Cardiac muscle cell (in vitro differentiated cells and primary cell): ENCODE measurements around the gene PCK2. TPM values are rescaled to one million over a fixed set of nuclear protein-coding genes. Genes with fewer than 3 reads are reported as not detected.

Source experiments
- DNase-seq, 2 donors: peaks; one replicate each; pipeline versions ENCODE4 v3.0.0 to v3.0.0-alpha.2; 2010 to 2017; ENCODE audit warnings: low read depth in 1 of 2, low spot score in 1 of 2
- H3K27ac ChIP-seq: fragments of 200-600 bp; sonication (generic); 2 replicates; pipeline ENCODE4 v1.5.1; 2016
- H3K27me3 ChIP-seq: fragments of 200-600 bp; sonication (generic); 2 replicates; pipeline ENCODE4 v1.6.0; 2016; ENCODE audit warnings: control low read depth
- H3K36me3 ChIP-seq: fragments of 200-600 bp; sonication (generic); 2 replicates; pipeline ENCODE4 v1.5.1; 2016; ENCODE audit warnings: control low read depth
- H3K4me1 ChIP-seq: fragments of 200-600 bp; sonication (generic); 2 replicates; pipeline ENCODE4 v1.8.1; 2017; ENCODE audit warnings: low read depth, mild to moderate bottlenecking, mixed run types
- H3K4me3 ChIP-seq: fragments of 200-600 bp; sonication (generic); 2 replicates; pipeline ENCODE4 v1.5.1; 2016; ENCODE audit warnings: mild to moderate bottlenecking
- H3K9me3 ChIP-seq: fragments of 200-600 bp; sonication (generic); 2 replicates; pipeline ENCODE4 v1.5.1; 2017; ENCODE audit warnings: low read depth, mild to moderate bottlenecking, control low read depth
- polyA plus RNA-seq: library from polyadenylated mRNA; unstranded; fragments of >200 nt; fragmentation: Nextera tagmentation; extraction: Ambion mirVana; gene quantifications from 2 replicates; pipeline ENCODE4 v1.2.1, GENCODE V29; 2016
- total RNA-seq: library from RNA; depleted of rRNA; stranded (reverse); fragments of >200 nt; gene quantifications from 2 replicates; pipeline ENCODE4 v1.2.3, GENCODE V29; 2016
- TF ChIP-seq, protein P1 (sequence below): IDR thresholded peaks from 2 replicates; pipeline ENCODE4 v1.5.1; 2012; ENCODE audit warnings: low read depth, mild to moderate bottlenecking, low read length

PCK2 gene
- total and polyA plus RNA-seq, 2 experiments from 2014 or later, result 12.2 to 18.9 TPM

DNA sequence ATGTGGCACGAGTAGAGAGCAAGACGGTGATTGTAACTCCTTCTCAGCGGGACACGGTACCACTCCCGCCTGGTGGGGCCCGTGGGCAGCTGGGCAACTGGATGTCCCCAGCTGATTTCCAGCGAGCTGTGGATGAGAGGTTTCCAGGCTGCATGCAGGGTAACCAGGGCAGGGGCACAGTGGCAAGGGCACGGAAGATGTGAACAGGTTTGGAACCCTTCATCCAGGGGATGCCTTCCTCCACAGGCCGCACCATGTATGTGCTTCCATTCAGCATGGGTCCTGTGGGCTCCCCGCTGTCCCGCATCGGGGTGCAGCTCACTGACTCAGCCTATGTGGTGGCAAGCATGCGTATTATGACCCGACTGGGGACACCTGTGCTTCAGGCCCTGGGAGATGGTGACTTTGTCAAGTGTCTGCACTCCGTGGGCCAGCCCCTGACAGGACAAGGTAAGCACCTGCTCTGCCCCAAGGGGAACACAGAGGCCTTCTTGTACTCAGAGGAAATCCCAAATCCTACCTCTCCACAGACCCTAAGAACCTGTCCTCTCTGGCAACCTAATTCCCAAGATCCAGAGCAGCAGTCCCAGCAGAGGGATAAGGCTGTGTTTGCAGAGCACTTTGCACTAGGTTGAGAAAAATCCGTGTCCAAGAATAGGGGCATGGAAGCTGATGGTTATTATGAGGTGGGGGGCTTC, 4.3 kb downstream of the PCK2 start:
- Histone ChIP-seq H3K4me3 (no peak overlapping the region), H3K36me3 (no peaks in the 10 kb centered on the region), H3K9me3 (no peaks in the 10 kb centered on the region), H3K4me1 (peaks cover 7% of the 10 kb centered on the region), H3K27me3 (no peaks in the 10 kb centered on the region), H3K27ac (no peak overlapping the region)
- TF ChIP-seq, protein P1, sequence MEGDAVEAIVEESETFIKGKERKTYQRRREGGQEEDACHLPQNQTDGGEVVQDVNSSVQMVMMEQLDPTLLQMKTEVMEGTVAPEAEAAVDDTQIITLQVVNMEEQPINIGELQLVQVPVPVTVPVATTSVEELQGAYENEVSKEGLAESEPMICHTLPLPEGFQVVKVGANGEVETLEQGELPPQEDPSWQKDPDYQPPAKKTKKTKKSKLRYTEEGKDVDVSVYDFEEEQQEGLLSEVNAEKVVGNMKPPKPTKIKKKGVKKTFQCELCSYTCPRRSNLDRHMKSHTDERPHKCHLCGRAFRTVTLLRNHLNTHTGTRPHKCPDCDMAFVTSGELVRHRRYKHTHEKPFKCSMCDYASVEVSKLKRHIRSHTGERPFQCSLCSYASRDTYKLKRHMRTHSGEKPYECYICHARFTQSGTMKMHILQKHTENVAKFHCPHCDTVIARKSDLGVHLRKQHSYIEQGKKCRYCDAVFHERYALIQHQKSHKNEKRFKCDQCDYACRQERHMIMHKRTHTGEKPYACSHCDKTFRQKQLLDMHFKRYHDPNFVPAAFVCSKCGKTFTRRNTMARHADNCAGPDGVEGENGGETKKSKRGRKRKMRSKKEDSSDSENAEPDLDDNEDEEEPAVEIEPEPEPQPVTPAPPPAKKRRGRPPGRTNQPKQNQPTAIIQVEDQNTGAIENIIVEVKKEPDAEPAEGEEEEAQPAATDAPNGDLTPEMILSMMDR, result no peak
- DNase-seq, result no peak

DNA sequence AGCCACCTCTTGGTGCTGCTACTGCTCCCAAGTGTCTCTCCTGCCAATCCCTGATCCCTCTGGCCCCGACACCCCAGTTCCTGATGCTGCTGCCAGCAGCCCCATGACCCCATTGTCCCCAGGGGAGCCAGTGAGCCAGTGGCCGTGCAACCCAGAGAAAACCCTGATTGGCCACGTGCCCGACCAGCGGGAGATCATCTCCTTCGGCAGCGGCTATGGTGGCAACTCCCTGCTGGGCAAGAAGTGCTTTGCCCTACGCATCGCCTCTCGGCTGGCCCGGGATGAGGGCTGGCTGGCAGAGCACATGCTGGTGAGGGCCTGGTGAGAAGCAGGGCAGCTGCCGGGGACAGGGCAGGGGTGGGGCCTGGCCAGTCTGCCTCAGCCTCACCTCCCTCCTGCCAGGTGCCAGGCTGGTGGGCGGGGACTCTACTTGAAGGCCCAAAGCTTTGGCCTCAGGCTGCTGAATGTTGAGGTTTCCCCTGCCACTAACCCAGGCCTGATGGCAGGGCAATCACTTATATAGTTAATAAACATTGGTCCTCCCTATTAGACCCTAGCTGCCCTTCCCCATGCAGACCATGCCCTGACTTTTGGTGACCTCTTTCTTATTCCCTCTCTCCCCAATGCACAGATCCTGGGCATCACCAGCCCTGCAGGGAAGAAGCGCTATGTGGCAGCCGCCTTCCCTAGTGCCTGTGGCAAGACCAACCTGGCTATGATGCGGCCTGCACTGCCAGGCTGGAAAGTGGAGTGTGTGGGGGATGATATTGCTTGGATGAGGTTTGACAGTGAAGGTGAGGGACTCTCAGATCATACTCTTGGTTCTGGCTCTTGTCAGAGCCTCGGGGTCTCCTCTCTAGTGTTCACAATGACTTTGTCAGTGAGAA, 5.1 kb downstream of the PCK2 start:
- Histone ChIP-seq H3K9me3 (no peaks in the 10 kb centered on the region), H3K4me1 (peaks cover 7% of the 10 kb centered on the region), H3K27ac (no peak overlapping the region), H3K4me3 (no peak overlapping the region), H3K27me3 (no peaks in the 10 kb centered on the region), H3K36me3 (no peaks in the 10 kb centered on the region)
- DNase-seq, result no peak
- TF ChIP-seq, protein P1, result no peak

DNA sequence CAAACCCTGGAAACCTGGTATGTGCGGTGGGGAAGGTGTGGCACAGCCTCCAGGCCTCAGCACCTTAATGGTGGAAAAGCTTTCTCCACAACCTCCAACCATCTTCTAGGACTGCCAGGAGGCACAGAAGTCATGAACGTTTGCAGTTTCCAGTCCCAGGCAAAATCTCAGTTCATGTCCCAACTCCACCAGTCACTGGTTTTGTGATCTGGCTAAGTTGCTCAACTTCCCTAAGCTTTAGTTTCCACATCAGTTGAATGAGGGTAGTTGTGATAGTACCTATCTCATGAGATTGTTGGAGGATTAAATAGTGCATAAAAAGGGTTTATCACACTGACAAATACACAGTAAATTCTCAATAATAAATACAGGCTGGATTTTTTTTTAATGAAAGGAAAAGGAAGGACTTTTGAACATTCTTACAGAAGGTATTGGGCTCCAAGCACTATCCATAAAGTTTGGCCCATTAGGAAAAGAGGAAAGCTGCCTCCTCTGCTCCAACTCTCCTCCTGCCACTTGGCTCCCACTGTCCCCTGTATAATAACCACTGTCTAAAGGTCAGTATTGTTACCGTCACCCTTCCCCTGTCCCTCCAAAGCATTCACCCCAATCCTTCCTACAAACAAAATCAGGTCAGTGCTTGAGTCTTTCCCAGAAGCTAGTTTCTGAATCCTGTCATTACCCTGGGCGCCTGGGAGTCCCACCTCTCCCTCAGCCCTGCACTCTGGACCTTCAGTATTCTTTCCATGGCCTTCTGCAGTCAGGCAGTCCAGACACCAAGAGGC, 6.3 kb downstream of the PCK2 start:
- H3K36me3 ChIP-seq, result no peaks in the 10 kb centered on the region
- TF ChIP-seq, protein P1, result no peak
- H3K9me3 ChIP-seq, result no peaks in the 10 kb centered on the region
- no peak overlapping the region for H3K27ac ChIP-seq
- no peak for DNase-seq
- no peak overlapping the region for H3K4me3 ChIP-seq
- H3K27me3 ChIP-seq, result no peaks in the 10 kb centered on the region
- H3K4me1 ChIP-seq, result peaks cover 1% of the 10 kb centered on the region

DNA sequence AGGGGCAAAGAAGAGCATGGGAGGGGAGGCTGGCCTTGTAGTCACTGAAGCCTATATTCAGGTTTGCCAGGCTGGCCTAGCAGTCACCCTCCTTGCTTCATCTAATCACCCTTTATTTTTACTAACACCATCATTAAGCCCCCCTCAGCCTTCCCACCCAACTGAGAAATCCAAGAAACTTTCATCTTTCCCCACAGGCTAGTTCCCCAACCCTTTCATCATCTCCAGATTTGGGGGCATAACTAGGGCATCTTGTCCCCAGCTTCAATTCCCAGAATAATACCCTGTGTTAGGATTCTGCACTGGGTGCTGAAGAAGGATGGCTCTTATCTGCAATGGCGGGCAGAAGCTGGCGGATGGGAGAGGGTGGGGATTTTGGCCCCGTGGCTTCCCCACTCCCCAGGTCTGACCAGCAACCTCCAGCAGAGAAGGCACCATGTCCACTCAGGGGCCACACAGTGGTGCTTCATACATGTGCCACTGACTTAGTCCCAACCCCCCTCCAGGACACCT, 6.9 kb downstream of the PCK2 start:
- H3K4me3 ChIP-seq, result no peak overlapping the region
- no peaks in the 10 kb centered on the region for H3K4me1 ChIP-seq
- DNase-seq, result no peak
- H3K36me3 ChIP-seq, result no peaks in the 10 kb centered on the region
- no peaks in the 10 kb centered on the region for H3K27me3 ChIP-seq
- no peaks in the 10 kb centered on the region for H3K9me3 ChIP-seq
- TF ChIP-seq, protein P1, result no peak
- no peak overlapping the region for H3K27ac ChIP-seq

DNA sequence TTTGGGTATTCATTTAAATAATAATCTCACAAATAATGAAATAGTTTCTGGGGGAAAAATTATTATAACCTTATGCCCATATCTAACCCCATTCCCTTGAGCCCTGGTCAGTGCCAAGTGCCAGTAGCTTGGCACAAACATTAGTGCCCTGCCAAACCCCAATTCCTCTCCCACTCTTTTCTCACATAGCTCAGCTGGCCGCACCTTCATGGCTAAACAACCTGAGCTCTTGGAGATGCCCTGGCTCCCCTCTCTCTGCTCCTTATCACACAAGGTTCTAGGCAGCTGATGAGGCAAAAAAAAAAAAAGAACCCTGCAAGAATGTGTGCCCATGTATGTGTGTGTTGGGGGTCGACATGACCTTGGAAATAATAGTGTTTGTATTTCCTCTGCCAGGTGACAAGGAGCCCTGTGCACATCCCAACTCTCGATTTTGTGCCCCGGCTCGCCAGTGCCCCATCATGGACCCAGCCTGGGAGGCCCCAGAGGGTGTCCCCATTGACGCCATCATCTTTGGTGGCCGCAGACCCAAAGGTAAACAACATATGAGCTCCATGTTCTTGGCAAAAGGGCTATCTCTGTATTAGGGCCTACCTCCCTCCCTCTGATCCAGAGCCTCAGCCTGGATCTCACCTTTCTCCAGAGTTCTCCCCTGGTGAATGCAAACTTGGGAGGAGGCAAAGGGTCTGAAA, 8.4 kb downstream of the PCK2 start:
- Histone ChIP-seq H3K27me3 (no peaks in the 10 kb centered on the region), H3K4me1 (no peaks in the 10 kb centered on the region), H3K36me3 (no peaks in the 10 kb centered on the region), H3K27ac (no peak overlapping the region), H3K4me3 (no peak overlapping the region), H3K9me3 (no peaks in the 10 kb centered on the region)
- DNase-seq, result no peak
- TF ChIP-seq, protein P1, result no peak
